PFSK-1 (cell line): ENCODE measurements around the gene TMEM150B.

ENCODE experiments used
- FOXP2 ChIP-seq: optimal IDR thresholded peaks from 2 replicates; pipeline ENCODE3; 2011; ENCODE audit warnings: borderline replicate concordance, control low read depth, inconsistent platforms; ENCODE audit not compliant: insufficient read depth; ENCODE audit errors: extremely low read length, extremely low read depth
- POLR2AphosphoS5 ChIP-seq: IDR thresholded peaks from 2 replicates; pipeline ENCODE4 v1.6.1; 2012; ENCODE audit warnings: low read depth, mild to moderate bottlenecking, control low read depth, low read length, moderate library complexity
- SIN3A ChIP-seq: IDR thresholded peaks from 2 replicates; pipeline ENCODE4 v1.6.1; 2012; ENCODE audit warnings: mild to moderate bottlenecking, low read length, moderate library complexity, borderline replicate concordance; ENCODE audit not compliant: insufficient read depth
- TAF1 ChIP-seq: IDR thresholded peaks from 2 replicates; pipeline ENCODE4 v1.6.1; 2012; ENCODE audit warnings: low read length, control low read depth, borderline replicate concordance; ENCODE audit not compliant: insufficient read depth
- TF ChIP-seq, protein P1 (sequence below), 2 experiments: IDR thresholded peaks; 2 replicates each; pipeline versions ENCODE4 v1.6.1 to v1.8.0; 2011 to 2012; ENCODE audit warnings: low read depth in 2 of 2, low read length in 2 of 2, control low read depth in 1 of 2, inconsistent platforms in 1 of 2, mild to moderate bottlenecking in 1 of 2, moderate library complexity in 1 of 2; ENCODE audit not compliant: insufficient read depth in 1 of 2

The TMEM150B gene

DNA sequence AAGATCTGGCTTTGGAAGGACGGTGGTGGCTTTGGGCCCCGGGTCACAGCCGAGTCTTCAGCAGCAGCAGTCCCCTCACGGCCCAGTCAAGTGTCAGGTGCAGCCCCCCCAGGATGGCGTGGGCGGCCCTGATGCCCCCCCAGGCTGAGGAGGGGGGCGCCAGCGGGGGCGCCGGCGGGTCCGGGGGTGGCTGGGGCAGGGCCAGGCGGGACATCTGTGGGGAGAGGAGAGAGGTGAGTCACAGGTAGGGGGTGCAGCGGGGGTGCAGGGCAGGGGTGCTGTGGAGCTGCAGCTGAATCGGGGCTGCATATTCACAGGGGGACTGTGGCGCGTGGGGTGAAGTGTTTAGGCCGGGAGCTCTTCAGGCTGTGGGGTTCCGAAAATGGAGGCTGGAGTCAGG is 40.8 kb upstream of the TMEM150B start:
- TF ChIP-seq SIN3A = no peak
- TF ChIP-seq TAF1 = no peak
- no peak for TF ChIP-seq FOXP2
- no peak for TF ChIP-seq POLR2AphosphoS5
- TF ChIP-seq, protein P1, sequence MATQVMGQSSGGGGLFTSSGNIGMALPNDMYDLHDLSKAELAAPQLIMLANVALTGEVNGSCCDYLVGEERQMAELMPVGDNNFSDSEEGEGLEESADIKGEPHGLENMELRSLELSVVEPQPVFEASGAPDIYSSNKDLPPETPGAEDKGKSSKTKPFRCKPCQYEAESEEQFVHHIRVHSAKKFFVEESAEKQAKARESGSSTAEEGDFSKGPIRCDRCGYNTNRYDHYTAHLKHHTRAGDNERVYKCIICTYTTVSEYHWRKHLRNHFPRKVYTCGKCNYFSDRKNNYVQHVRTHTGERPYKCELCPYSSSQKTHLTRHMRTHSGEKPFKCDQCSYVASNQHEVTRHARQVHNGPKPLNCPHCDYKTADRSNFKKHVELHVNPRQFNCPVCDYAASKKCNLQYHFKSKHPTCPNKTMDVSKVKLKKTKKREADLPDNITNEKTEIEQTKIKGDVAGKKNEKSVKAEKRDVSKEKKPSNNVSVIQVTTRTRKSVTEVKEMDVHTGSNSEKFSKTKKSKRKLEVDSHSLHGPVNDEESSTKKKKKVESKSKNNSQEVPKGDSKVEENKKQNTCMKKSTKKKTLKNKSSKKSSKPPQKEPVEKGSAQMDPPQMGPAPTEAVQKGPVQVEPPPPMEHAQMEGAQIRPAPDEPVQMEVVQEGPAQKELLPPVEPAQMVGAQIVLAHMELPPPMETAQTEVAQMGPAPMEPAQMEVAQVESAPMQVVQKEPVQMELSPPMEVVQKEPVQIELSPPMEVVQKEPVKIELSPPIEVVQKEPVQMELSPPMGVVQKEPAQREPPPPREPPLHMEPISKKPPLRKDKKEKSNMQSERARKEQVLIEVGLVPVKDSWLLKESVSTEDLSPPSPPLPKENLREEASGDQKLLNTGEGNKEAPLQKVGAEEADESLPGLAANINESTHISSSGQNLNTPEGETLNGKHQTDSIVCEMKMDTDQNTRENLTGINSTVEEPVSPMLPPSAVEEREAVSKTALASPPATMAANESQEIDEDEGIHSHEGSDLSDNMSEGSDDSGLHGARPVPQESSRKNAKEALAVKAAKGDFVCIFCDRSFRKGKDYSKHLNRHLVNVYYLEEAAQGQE (IDR thresholded peaks at IDR 0.05; ENCODE audit: insufficient read depth in 1 of 2, low read depth in 2 of 2, low read length in 2 of 2) = no peak

DNA sequence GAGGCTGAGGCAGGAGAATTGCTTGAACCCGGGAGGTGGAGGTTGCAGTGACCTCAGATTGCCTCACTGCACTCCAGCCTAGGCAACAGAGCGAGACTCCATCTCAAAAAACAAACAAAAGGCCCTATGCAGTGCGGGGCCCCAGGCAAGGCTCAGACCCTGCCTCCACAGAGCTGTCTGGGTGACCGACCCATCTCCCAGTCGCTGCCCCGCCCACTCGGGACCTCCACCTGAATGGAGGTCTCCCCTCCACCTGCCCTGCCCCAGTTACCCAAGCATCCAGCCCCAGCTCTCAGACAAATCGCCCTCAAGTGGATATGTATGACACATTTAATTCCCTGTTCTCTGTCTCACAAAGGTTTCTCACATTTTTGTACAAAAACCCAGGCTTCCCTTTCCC is 40.1 kb upstream of the TMEM150B start:
- TF ChIP-seq, protein P1 (IDR thresholded peaks at IDR 0.05; ENCODE audit: insufficient read depth in 1 of 2, low read depth in 2 of 2, low read length in 2 of 2) = no peak
- TF ChIP-seq SIN3A = no peak
- no peak for TF ChIP-seq POLR2AphosphoS5
- TF ChIP-seq TAF1 = no peak
- TF ChIP-seq FOXP2 = no peak

GRCh38 chr19:55362990-55363716 is 38.0 kb upstream of the TMEM150B start, which contains the start of gene GARIN5B:
Gene GARIN5B (minus strand): TSS chr19:55363260. CDS start chr19:55363066, 194 bp downstream.
- TF ChIP-seq, protein P1 (IDR thresholded peaks at IDR 0.05; ENCODE audit: insufficient read depth in 1 of 2, low read depth in 2 of 2, low read length in 2 of 2) = no peak
- no peak for TF ChIP-seq POLR2AphosphoS5
- TF ChIP-seq TAF1 = no peak
- TF ChIP-seq SIN3A = no peak
- TF ChIP-seq FOXP2 = no peak

- TF ChIP-seq SIN3A (no peak), POLR2AphosphoS5 (no peak), FOXP2 (no peak), TAF1 (no peak)
- TF ChIP-seq, protein P1 (IDR thresholded peaks at IDR 0.05; ENCODE audit: insufficient read depth in 1 of 2, low read depth in 2 of 2, low read length in 2 of 2) = no peak
Observed at GRCh38 chr19:55362174-55362989, 37.2 kb upstream of the TMEM150B start.
